ENCODE data around the gene WSB2.
A peak's percentile ranks its signal among the peaks of the same experiment; 100 is the strongest.
"Not testable (repeated sequence)": the region's sequence is repeated elsewhere in the genome, so short reads cannot be mapped to it uniquely, and the experiment has no call there.

The WSB2 gene

GRCh38 chr12:118061011-118061872 is at the start of gene WSB2:
WSB2 (minus strand) TSS chr12:118061179; CDS start chr12:118061048, 131 bp downstream.
- peak; percentile 66 for DNase-seq

GRCh38 chr12:118109088-118109487 is 48.1 kb upstream of the WSB2 start:
- DNase-seq = no peak

GRCh38 chr12:118107694-118108093 is 46.7 kb upstream of the WSB2 start:
- no peak for DNase-seq

- no peak for DNase-seq
Observed at GRCh38 chr12:118107011-118107410, 46.0 kb upstream of the WSB2 start.

GRCh38 chr12:118103601-118104382 is 42.8 kb upstream of the WSB2 start, which contains the start of gene VSIG10:
VSIG10 (minus strand) TSS chr12:118104011; CDS start chr12:118103671, 340 bp downstream.
- DNase-seq = peak; percentile 13

GRCh38 chr12:118103201-118103600 is 42.2 kb upstream of the WSB2 start:
- DNase-seq = peak; percentile 7

- no peak for DNase-seq
Observed at GRCh38 chr12:118102609-118103008, 41.6 kb upstream of the WSB2 start.

GRCh38 chr12:118102070-118102469 is 41.1 kb upstream of the WSB2 start:
- DNase-seq = no peak

GRCh38 chr12:118101051-118101450 is 40.1 kb upstream of the WSB2 start:
- DNase-seq = no peak

GRCh38 chr12:118098911-118099671 is 38.1 kb upstream of the WSB2 start:
- no peak for DNase-seq

- no peak for DNase-seq
Observed at GRCh38 chr12:118098401-118098800, 37.4 kb upstream of the WSB2 start.

- no peak for DNase-seq
Observed at GRCh38 chr12:118094039-118094438, 33.1 kb upstream of the WSB2 start.

- DNase-seq = no peak
Observed at GRCh38 chr12:118089782-118090181, 28.8 kb upstream of the WSB2 start.

GRCh38 chr12:118082161-118082560 is 21.2 kb upstream of the WSB2 start:
- DNase-seq = no peak

- DNase-seq = not testable (repeated sequence)
Observed at GRCh38 chr12:118081521-118081920, 20.5 kb upstream of the WSB2 start.

- DNase-seq = no peak
Observed at GRCh38 chr12:118073768-118074167, 12.8 kb upstream of the WSB2 start.

- DNase-seq = no peak
Observed at GRCh38 chr12:118070650-118071049, 9.7 kb upstream of the WSB2 start.

GRCh38 chr12:118068445-118068844 is 7.5 kb upstream of the WSB2 start:
- no peak for DNase-seq

- DNase-seq = no peak
Observed at GRCh38 chr12:118065380-118065779, 4.4 kb upstream of the WSB2 start.

- peak; percentile 47 for DNase-seq
Observed at GRCh38 chr12:118064608-118065007, 3.6 kb upstream of the WSB2 start.

GRCh38 chr12:118063576-118064391 is 2.8 kb upstream of the WSB2 start:
- DNase-seq = no peak

All from activated CD4-positive, alpha-beta T cell treated with anti-CD3 and anti-CD28 coated beads, Interleukin-2, Interleukin-6, amounts not matched to agents 100 ng/mL and 50 ng/mL, durations not matched to agents 16 hours and 8 hours (primary cell).